HepG2 (cell line): ENCODE results near the gene STXBP2. TPM values are rescaled to one million over a fixed set of nuclear protein-coding genes. Genes with fewer than 3 reads are reported as not detected.
"Not testable (repeated sequence)": the region's sequence is repeated elsewhere in the genome, so short reads cannot be mapped to it uniquely, and the experiment has no call there.

Experiments
- ATAC-seq: fragments of 200-7000 bp; cut with Tn5 transposase; 3 replicates; pipeline ENCODE4 v1.9.1; 2020; ENCODE audit warnings: mild to moderate bottlenecking, moderate library complexity
- BruUV-seq: library from RNA; stranded (reverse); fragments of 400-500 nt; replicated peaks from 2 replicates; lab custom pipeline; 2021; lab: Mats Ljungman, UMichigan
- CTCF ChIA-PET: fragments of 300-600 bp; formaldehyde crosslinking; extraction: SDS; loops from one replicate; lab custom pipeline; 2021; ENCODE audit warnings: low total read pairs, inconsistent platforms, low intra/inter-chr PET ratio; lab: Yijun Ruan, JAX
- POLR2A ChIA-PET: fragments of 350-600 bp; sonication (Branson Sonifier 250); formaldehyde crosslinking; loops from one replicate; lab custom pipeline; 2020; ENCODE audit warnings: antibody characterized with exemption, inconsistent platforms; lab: Yijun Ruan, JAX
- DNase-seq: peaks from one replicate; pipeline ENCODE4 v3.0.0-alpha.2; 2015; ENCODE audit warnings: low spot score
- FAIRE-seq: peaks from 3 replicates; lab custom pipeline; 2011; peaks lifted over from hg19 to GRCh38; lab: Jason Lieb, UNC
- H2AFZ ChIP-seq: one replicate; pipeline ENCODE4 v1.6.1; 2011; ENCODE audit warnings: low read length, inconsistent platforms
- H3K27ac ChIP-seq: fragments of 300-600 bp; 3 replicates; pipeline ENCODE4 v1.8.0; 2011; ENCODE audit warnings: mixed run types, mild to moderate bottlenecking, mixed read lengths, low read length, inconsistent platforms; ENCODE audit not compliant: insufficient read depth; ENCODE audit errors: extremely low read length
- H3K27me3 ChIP-seq, 2 experiments: fragments of 200-600 bp in 1 of 2; 2 replicates in 1 of 2; 3 replicates in 1 of 2; pipeline versions ENCODE4 v1.6.0 to v1.8.0; 2011; ENCODE audit warnings: low read length in 2 of 2, mild to moderate bottlenecking in 2 of 2, moderate library complexity in 2 of 2, inconsistent platforms in 1 of 2; ENCODE audit not compliant: insufficient read depth in 2 of 2, control insufficient read depth in 1 of 2
- H3K36me3 ChIP-seq, 2 experiments: fragments of 200-600 bp in 1 of 2; replicated peaks in 1 of 2; 2 replicates in 1 of 2; 3 replicates in 1 of 2; pipeline versions ENCODE4 v1.5.1 to v1.8.0; 2011; ENCODE audit warnings: low read length in 2 of 2, inconsistent platforms in 1 of 2; ENCODE audit not compliant: insufficient read depth in 2 of 2, control insufficient read depth in 1 of 2
- H3K4me1 ChIP-seq: 2 replicates; pipeline ENCODE4 v1.5.1; 2012; ENCODE audit warnings: low read length, inconsistent platforms; ENCODE audit not compliant: insufficient read depth
- H3K4me2 ChIP-seq: 2 replicates; pipeline ENCODE4 v1.6.0; 2011; ENCODE audit warnings: low read depth, low read length, inconsistent platforms
- H3K4me3 ChIP-seq, 3 experiments: fragments of 200-600 bp in 1 of 3; sonication (generic), shearing (Covaris generic) in 1 of 3; replicated peaks in 1 of 3; 2 replicates each; pipeline ENCODE4 v1.5.1; 2011 to 2016; ENCODE audit warnings: low read length in 3 of 3, inconsistent platforms in 2 of 3, low read depth in 2 of 3, mild to moderate bottlenecking in 2 of 3, control low read depth in 1 of 3, mixed read lengths in 1 of 3; ENCODE audit not compliant: insufficient read depth in 1 of 3
- H3K79me2 ChIP-seq: one replicate; pipeline ENCODE4 v1.6.1; 2011; ENCODE audit warnings: low read length, inconsistent platforms; ENCODE audit not compliant: insufficient read depth
- H3K9ac ChIP-seq: 2 replicates; pipeline ENCODE4 v1.6.0; 2011; ENCODE audit warnings: mild to moderate bottlenecking, low read depth, low read length, inconsistent platforms; ENCODE audit not compliant: insufficient read depth
- H3K9me3 ChIP-seq: 2 replicates; pipeline ENCODE4 v1.5.1; 2012; ENCODE audit warnings: mild to moderate bottlenecking, low read length
- H4K20me1 ChIP-seq: 2 replicates; pipeline ENCODE4 v1.6.0; 2011; ENCODE audit warnings: inconsistent platforms, mild to moderate bottlenecking, low read length, moderate library complexity; ENCODE audit not compliant: insufficient read depth
- HNRNPH1 ChIP-seq: fragments of 200-400 bp; formaldehyde crosslinking; optimal IDR thresholded peaks from 2 replicates; pipeline ENCODE3; 2017; ENCODE audit warnings: mild to moderate bottlenecking, low read depth, low read length
- ZNF891 ChIP-seq: sonication (generic); formaldehyde crosslinking; IDR thresholded peaks from 2 replicates; pipeline ENCODE4 v1.5.0; 2020; ENCODE audit warnings: mild to moderate bottlenecking, missing genetic modification reagents
- WGBS: methylation state at CpG from one replicate; pipeline ENCODE4 v1.1.6; 2017; ENCODE audit warnings: low lambda C conversion rate; 5-methylcytosine and 5-hydroxymethylcytosine counted together
- in situ Hi-C: cut with HindIII; loops from 2 replicates; pipeline ENCODE4 v1.10.0; 2017; ENCODE audit warnings: low pct_unique_long_range_greater_than_20kb; ENCODE audit not compliant: extremely low pct_ligation_motif_present
- intact Hi-C: fragments of 100-400 bp; cut with micrococcal nuclease; formaldehyde crosslinking; loops from one replicate; pipeline ENCODE4 v1.10.0; 2022; ENCODE audit not compliant: unreplicated experiment
- polyA plus RNA-seq, 8 experiments: library from polyadenylated mRNA; depleted of rRNA in 3 of 8; stranded (reverse) in 7 of 8; unstranded in 1 of 8; fragments of >200 nt; fragmentation: Illumina TruSeq in 4 of 8; extraction: Trizol in 4 of 8; gene quantifications; 2 replicates each; pipeline versions ENCODE4 v1.2.1 to v1.2.3, GENCODE V29; 2011 to 2016; ENCODE audit warnings: low read depth in 4 of 8, missing spikeins in 1 of 8, mixed read lengths in 1 of 8; ENCODE audit not compliant: insufficient read depth in 1 of 8
- total RNA-seq, 5 experiments: library from RNA; depleted of rRNA; stranded (reverse); fragments of >200 nt; fragmentation: Illumina TruSeq; extraction: Trizol; gene quantifications; 2 replicates each; pipeline ENCODE4 v1.2.3, GENCODE V29; 2016; ENCODE audit warnings: low read depth in 1 of 5
- TF ChIP-seq, protein P1 (sequence below): sonication (generic); formaldehyde crosslinking; IDR thresholded peaks from 2 replicates; pipeline ENCODE4 v1.8.1; 2022; ENCODE audit warnings: mild to moderate bottlenecking, missing genetic modification reagents

Gene STXBP2
- total and polyA plus RNA-seq, 2 of the 13 experiments (the other 11 are each of a cell fraction or from before 2014, with no cell fraction given) = 22.8 to 40.1 TPM

DNA sequence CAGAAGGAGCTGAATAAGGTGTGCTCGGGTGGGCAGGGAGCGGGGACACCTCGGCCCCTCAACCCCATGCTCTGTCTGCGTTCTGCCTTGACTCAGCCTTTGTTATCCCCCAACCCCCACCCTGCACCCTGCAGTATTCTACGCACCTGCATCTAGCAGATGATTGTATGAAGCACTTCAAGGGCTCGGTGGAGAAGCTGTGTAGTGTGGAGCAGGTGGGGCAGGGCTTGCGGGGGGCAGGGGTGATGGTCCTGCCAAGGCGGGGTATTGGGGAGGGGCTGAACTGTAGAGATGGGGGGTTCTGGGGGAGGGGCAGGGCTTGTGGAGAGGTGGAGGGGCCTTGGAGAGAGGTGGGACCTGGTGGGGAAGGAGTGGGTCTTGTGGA is 6.1 kb downstream of the STXBP2 start:
- POLR2A ChIA-PET = no interaction called here
- intact Hi-C loops = no loop called here
- no peak overlapping the region for H3K4me2 ChIP-seq
- no peak overlapping the region for H2AFZ ChIP-seq
- no peak for DNase-seq
- no TSS peak for BruUV-seq
- peaks cover 3% of the 10 kb centered on the region for H3K4me1 ChIP-seq
- TF ChIP-seq, protein P1, sequence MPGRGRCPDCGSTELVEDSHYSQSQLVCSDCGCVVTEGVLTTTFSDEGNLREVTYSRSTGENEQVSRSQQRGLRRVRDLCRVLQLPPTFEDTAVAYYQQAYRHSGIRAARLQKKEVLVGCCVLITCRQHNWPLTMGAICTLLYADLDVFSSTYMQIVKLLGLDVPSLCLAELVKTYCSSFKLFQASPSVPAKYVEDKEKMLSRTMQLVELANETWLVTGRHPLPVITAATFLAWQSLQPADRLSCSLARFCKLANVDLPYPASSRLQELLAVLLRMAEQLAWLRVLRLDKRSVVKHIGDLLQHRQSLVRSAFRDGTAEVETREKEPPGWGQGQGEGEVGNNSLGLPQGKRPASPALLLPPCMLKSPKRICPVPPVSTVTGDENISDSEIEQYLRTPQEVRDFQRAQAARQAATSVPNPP (CRISPR knock-in tag) = no peak
- TF ChIP-seq ZNF891 = no peak
- TF ChIP-seq, all 625 proteins: peak for 0
- WGBS = over 99% methylated on average over 8 of the region's 8 CpGs
- CTCF ChIA-PET = no interaction called here
- in situ Hi-C loops = no loop called here
- Histone ChIP-seq H4K20me1 (no peaks in the 10 kb centered on the region; the same call in 1 of the 2 replicates), H3K27me3 (no peaks in the 10 kb centered on the region), H3K79me2 (no peaks in the 10 kb centered on the region), H3K36me3 (no peaks in the 10 kb centered on the region; a peak in 1 of 5 replicates), H3K9me3 (no peaks in the 10 kb centered on the region), H3K4me3 (no peak overlapping the region), H3K9ac (no peak overlapping the region), H3K27ac (no peak overlapping the region)
- FAIRE-seq (no peak), ATAC-seq (no peak)

GRCh38 chr19:7643629-7644549 is 7.0 kb downstream of the STXBP2 start:
- in situ Hi-C loops, H3K27me3 ChIP-seq, H3K4me2 ChIP-seq, H3K9me3 ChIP-seq, H3K79me2 ChIP-seq, H3K27ac ChIP-seq, H3K4me1 ChIP-seq, DNase-seq, BruUV-seq: not testable (repeated sequence)
- POLR2A ChIA-PET = interaction anchor here (1.0 kb wide), 1 partner anchor 48 kb away, joined by 3 read pairs; the partner anchor contains the start of gene CAMSAP3
- TF ChIP-seq HNRNPH1 = peak; percentile 6
- TF ChIP-seq, all 625 proteins: peak for 1; not testable (repeated sequence) for 624
- FAIRE-seq, CTCF ChIA-PET, ATAC-seq, H3K36me3 ChIP-seq, intact Hi-C loops, H3K4me3 ChIP-seq, H3K9ac ChIP-seq, H4K20me1 ChIP-seq, H2AFZ ChIP-seq: not testable (repeated sequence)
- WGBS = 95% methylated on average over 9 of the region's 10 CpGs
